OCI-M2 (cell line): ENCODE data around the gene FMNL2.
"Not testable (repeated sequence)": the region's sequence is repeated elsewhere in the genome, so short reads cannot be mapped to it uniquely, and the experiment has no call there.

Source experiments
- DNase-seq: peaks from one replicate; lab custom pipeline; 2025; ENCODE audit not compliant: unreplicated experiment; lab: John Stamatoyannopoulos, UW

Gene FMNL2

GRCh38 chr2:152335016-152335725, at the start of gene FMNL2:
TSS of gene FMNL2 (plus strand) at chr2:152335174.
- DNase-seq: peak; percentile 8

- no peak for DNase-seq
Measured at GRCh38 chr2:152292991-152293390, 42.0 kb upstream of the FMNL2 start.

- no peak for DNase-seq
Measured at GRCh38 chr2:152297715-152298114, 37.3 kb upstream of the FMNL2 start.

- DNase-seq: no peak
Measured at GRCh38 chr2:152298754-152299153, 36.2 kb upstream of the FMNL2 start.

- DNase-seq: no peak
Measured at GRCh38 chr2:152301131-152301530, 33.8 kb upstream of the FMNL2 start.

- DNase-seq: no peak
Measured at GRCh38 chr2:152303951-152304350, 31.0 kb upstream of the FMNL2 start.

- DNase-seq: no peak
Measured at GRCh38 chr2:152304836-152305235, 30.1 kb upstream of the FMNL2 start.

- DNase-seq: no peak
Measured at GRCh38 chr2:152307863-152308262, 27.1 kb upstream of the FMNL2 start.

- DNase-seq: no peak
Measured at GRCh38 chr2:152309352-152310214, 25.4 kb upstream of the FMNL2 start.

- no peak for DNase-seq
Measured at GRCh38 chr2:152319822-152320570, 15.0 kb upstream of the FMNL2 start.

GRCh38 chr2:152320814-152321213, 14.2 kb upstream of the FMNL2 start:
- no peak for DNase-seq

GRCh38 chr2:152322222-152322621, 12.8 kb upstream of the FMNL2 start:
- DNase-seq: no peak

- not testable (repeated sequence) for DNase-seq
Measured at GRCh38 chr2:152325126-152325525, 9.8 kb upstream of the FMNL2 start.

GRCh38 chr2:152326710-152327109, 8.3 kb upstream of the FMNL2 start:
- DNase-seq: no peak

- DNase-seq: no peak
Measured at GRCh38 chr2:152328013-152328412, 7.0 kb upstream of the FMNL2 start.

GRCh38 chr2:152330235-152330866, 4.6 kb upstream of the FMNL2 start:
- no peak for DNase-seq

GRCh38 chr2:152334701-152335015, 316 bp upstream of the FMNL2 start:
- DNase-seq: no peak

GRCh38 chr2:152335726-152336118, 748 bp downstream of the FMNL2 start:
- DNase-seq: no peak

GRCh38 chr2:152336119-152336853, 1.3 kb downstream of the FMNL2 start:
- no peak for DNase-seq

GRCh38 chr2:152336854-152337510, 2.0 kb downstream of the FMNL2 start:
- DNase-seq: no peak
